Measurements from ENCODE around the gene CYSTM1.

Gene CYSTM1

GRCh38 chr5:140213370-140213983 is 38.5 kb downstream of the CYSTM1 start:
- H3K4me3 ChIP-seq (ENCODE audit: low read depth, low read length), result no peak overlapping the region
- no peak for DNase-seq (ENCODE audit: low read depth)
- TF ChIP-seq MYC (IDR thresholded peaks at IDR 0.05; ENCODE audit: low read depth, low read length), result no peak
- no peak for TF ChIP-seq CTCF (IDR thresholded peaks at IDR 0.05; ENCODE audit: low read depth, low read length)
- no peak for TF ChIP-seq MAX (IDR thresholded peaks at IDR 0.05; ENCODE audit: low read depth, low read length)
- TF ChIP-seq POLR2A (IDR thresholded peaks at IDR 0.05; ENCODE audit: extremely low read depth, insufficient read length), result no peak

- DNase-seq (ENCODE audit: low read depth), result peak; percentile 83
- no peak overlapping the region for H3K4me3 ChIP-seq (ENCODE audit: low read depth, low read length)
- no peak for TF ChIP-seq CTCF (IDR thresholded peaks at IDR 0.05; ENCODE audit: low read depth, low read length)
- TF ChIP-seq MAX (IDR thresholded peaks at IDR 0.05; ENCODE audit: low read depth, low read length), result no peak
- TF ChIP-seq MYC (IDR thresholded peaks at IDR 0.05; ENCODE audit: low read depth, low read length), result no peak
- TF ChIP-seq POLR2A (IDR thresholded peaks at IDR 0.05; ENCODE audit: extremely low read depth, insufficient read length), result no peak
These were observed 39.8 kb downstream of the CYSTM1 start for GRCh38 chr5:140214831-140215230.

DNA sequence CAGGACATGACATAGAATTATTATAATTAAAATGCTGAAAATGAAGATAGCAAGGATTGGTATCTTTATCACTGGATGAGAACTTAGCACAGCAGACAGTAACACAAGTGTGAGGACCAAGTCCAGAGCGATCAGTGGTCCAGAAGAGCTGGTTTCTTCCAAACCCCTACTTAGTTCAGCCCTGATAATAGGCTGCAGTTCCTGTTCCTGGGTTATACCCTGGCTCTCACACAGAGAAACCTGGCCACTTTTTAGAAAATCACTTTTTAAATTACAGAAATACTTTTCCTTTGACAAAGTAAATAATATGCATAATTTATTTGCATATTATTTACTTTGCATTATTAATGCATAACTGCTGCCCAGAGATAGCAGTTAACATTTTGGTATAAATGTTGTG is 40.3 kb downstream of the CYSTM1 start:
- no peak for DNase-seq (ENCODE audit: low read depth)
- TF ChIP-seq MYC (IDR thresholded peaks at IDR 0.05; ENCODE audit: low read depth, low read length) (no peak), POLR2A (IDR thresholded peaks at IDR 0.05; ENCODE audit: extremely low read depth, insufficient read length) (no peak), MAX (IDR thresholded peaks at IDR 0.05; ENCODE audit: low read depth, low read length) (no peak), CTCF (IDR thresholded peaks at IDR 0.05; ENCODE audit: low read depth, low read length) (no peak)
- no peak overlapping the region for H3K4me3 ChIP-seq (ENCODE audit: low read depth, low read length)

- TF ChIP-seq POLR2A (IDR thresholded peaks at IDR 0.05; ENCODE audit: extremely low read depth, insufficient read length) (no peak), MYC (IDR thresholded peaks at IDR 0.05; ENCODE audit: low read depth, low read length) (no peak), MAX (IDR thresholded peaks at IDR 0.05; ENCODE audit: low read depth, low read length) (no peak), CTCF (IDR thresholded peaks at IDR 0.05; ENCODE audit: low read depth, low read length) (no peak)
- no peak overlapping the region for H3K4me3 ChIP-seq (ENCODE audit: low read depth, low read length)
- DNase-seq (ENCODE audit: low read depth), result no peak
These were observed 41.6 kb downstream of the CYSTM1 start for GRCh38 chr5:140216478-140217074.

DNA sequence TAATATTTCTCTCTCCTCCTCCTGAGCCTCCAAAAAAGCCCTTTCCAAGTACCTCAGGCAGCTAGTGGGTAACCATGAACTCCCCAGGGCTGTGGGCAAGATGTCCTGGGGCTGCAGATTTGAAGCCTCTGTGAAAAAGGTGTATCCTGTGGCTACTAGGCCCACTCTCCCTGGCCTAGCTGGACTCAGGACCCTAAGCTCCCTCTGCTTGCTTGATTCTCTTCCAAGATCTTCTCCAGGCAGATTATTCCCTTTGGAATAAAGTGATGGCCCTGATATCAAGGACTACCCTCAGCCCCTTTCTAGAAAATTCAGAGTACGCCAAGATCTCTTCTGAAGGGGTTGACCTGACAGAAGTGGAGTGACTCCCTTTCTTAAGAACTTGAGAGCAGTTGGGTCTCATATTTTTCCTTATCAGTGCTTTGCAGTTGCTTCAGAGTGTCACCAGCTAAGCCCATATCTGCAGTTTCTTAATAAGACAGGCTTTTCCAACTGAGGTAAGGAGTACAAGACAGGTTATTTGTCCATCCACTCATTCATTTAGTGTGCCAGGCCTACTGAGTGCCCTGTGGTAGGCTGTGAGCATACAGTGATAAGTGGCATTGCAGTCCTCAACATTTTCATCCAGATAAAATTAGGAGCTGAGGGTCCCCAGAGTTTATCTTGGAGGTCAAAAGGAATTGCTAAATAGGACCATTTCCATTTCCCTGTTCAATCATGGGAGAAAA is 42.5 kb downstream of the CYSTM1 start:
- TF ChIP-seq MAX (IDR thresholded peaks at IDR 0.05; ENCODE audit: low read depth, low read length) (no peak), POLR2A (IDR thresholded peaks at IDR 0.05; ENCODE audit: extremely low read depth, insufficient read length) (no peak), MYC (IDR thresholded peaks at IDR 0.05; ENCODE audit: low read depth, low read length) (no peak), CTCF (IDR thresholded peaks at IDR 0.05; ENCODE audit: low read depth, low read length) (no peak)
- DNase-seq (ENCODE audit: low read depth), result no peak
- H3K4me3 ChIP-seq (ENCODE audit: low read depth, low read length), result no peak overlapping the region

Data from NB4 (cell line).